Suprapubic skin (tissue), 4 donors: ENCODE results near the gene CAPNS2.

Experiments
- CTCF ChIP-seq, 2 donors: fragments of 200-600 bp in 1 of 2; fragments of 450-650 bp in 1 of 2; sonication (generic) in 1 of 2; IDR thresholded peaks; one replicate each; pipeline ENCODE4 v1.5.1; 2016 to 2019; ENCODE audit warnings: antibody characterized with exemption in 2 of 2, mild to moderate bottlenecking in 1 of 2, moderate library complexity in 1 of 2
- EP300 ChIP-seq: sonication (generic); formaldehyde crosslinking; IDR thresholded peaks from one replicate; pipeline ENCODE4 v1.6.1; 2017; ENCODE audit warnings: antibody characterized with exemption
- POLR2A ChIP-seq, 2 donors: fragments of 450-650 bp; IDR thresholded peaks; one replicate each; pipeline ENCODE4 v1.6.1; 2017; ENCODE audit warnings: antibody characterized with exemption in 2 of 2, mild to moderate bottlenecking in 2 of 2, moderate library complexity in 2 of 2
- POLR2AphosphoS5 ChIP-seq, 3 donors: sonication (generic); formaldehyde crosslinking; IDR thresholded peaks; one replicate each; pipeline ENCODE4 v1.6.1; 2017; ENCODE audit warnings: antibody characterized with exemption in 3 of 3

GRCh38 chr16:55575496-55575895 lies 9.0 kb downstream of the CAPNS2 start:
- TF ChIP-seq POLR2A (IDR thresholded peaks at IDR 0.05) (no peak), POLR2AphosphoS5 (IDR thresholded peaks at IDR 0.05) (no peak), CTCF (IDR thresholded peaks at IDR 0.05) (no peak), EP300 (no peak)
